ENCODE measurements around the gene MRRF. TPM values are rescaled to one million over a fixed set of nuclear protein-coding genes. Genes with fewer than 3 reads are reported as not detected.

Gene MRRF
- total and polyA plus RNA-seq, 5 donors from 2014 or later, result 13.9 to 24.9 (median 20.0) TPM

DNA sequence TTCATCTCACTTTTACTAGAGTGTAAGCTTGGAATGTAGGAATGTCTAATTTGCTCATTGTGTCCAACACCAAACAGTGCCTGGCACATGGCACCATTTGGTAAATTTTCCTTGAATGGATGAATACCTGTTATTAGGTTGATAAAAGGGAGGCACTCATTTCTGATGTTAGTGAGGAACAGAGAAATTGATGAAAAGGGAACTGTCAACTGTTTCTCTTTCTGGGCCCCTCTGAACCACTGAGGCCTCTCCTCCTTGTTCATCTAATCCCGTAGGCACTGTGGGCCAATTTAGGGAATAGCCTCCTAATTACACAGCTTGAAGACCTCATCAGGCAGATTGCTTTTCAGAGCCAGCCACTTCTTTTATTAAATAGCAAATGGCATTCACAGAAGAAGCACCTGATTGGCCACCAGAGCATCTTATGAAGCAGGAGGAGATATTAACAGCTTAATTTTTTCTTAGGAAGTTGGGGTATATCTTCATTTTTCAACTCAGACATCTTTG, 22.6 kb downstream of the MRRF start:
- Histone ChIP-seq H3K27me3 (ENCODE audit: control insufficient read depth, insufficient read depth, low read length) (no peaks in the 10 kb centered on the region), H3K9me3 (ENCODE audit: control insufficient read depth in 2 of 2, low read length in 2 of 2) (no peaks in the 10 kb centered on the region), H3K27ac (ENCODE audit: insufficient read depth, low read length, poor library complexity, severe bottlenecking) (no peak overlapping the region), H3K4me3 (ENCODE audit: low read depth, low read length) (no peak overlapping the region), H3K36me3 (ENCODE audit: control insufficient read depth, insufficient read depth, low read length) (peaks cover 59% of the 10 kb centered on the region), H3K4me1 (ENCODE audit: control insufficient read depth, insufficient read depth, low read length, poor library complexity, severe bottlenecking) (no peaks in the 10 kb centered on the region)
- no peaks in the 10 kb centered on the region for H3K9me3 Mint-ChIP-seq
- H3K4me1 Mint-ChIP-seq, result peaks cover 0 to 11% (median 3%) of the 10 kb centered on the region in 4 donors
- ATAC-seq (ENCODE audit: low read depth in 2 of 2) (no peak), DNase-seq (no peak)
- H3K27ac Mint-ChIP-seq, result peak overlapping the region in 1 of 3 donors; percentile 20
- no peaks in the 10 kb centered on the region for H3K27me3 Mint-ChIP-seq
- H3K36me3 Mint-ChIP-seq, result peaks cover 29% of the 10 kb centered on the region
- no peak overlapping the region for H3K4me3 Mint-ChIP-seq

DNA sequence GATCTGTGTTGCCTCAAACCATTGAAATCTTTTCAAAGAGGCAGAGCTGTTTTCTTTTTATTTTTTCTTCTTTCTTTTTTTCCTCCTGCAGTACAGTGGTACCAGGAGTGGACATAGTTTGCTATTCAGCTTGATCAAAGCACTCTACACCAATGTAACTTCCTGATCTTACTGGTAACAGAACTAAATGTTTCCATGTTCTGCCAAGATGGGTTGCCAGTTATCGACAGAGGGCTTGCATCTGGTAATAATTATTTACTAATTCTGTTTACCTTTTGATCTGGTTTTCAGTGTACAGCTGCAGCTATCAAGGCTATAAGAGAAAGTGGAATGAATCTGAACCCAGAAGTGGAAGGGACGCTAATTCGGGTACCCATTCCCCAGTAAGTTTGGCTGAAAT, 26.8 kb downstream of the MRRF start:
- Mint-ChIP-seq H3K27me3 (no peaks in the 10 kb centered on the region), H3K27ac (no peak overlapping the region), H3K36me3 (peaks cover 49% of the 10 kb centered on the region), H3K9me3 (no peaks in the 10 kb centered on the region), H3K4me3 (no peak overlapping the region), H3K4me1 (peaks cover 0 to 10% (median 3%) of the 10 kb centered on the region in 4 donors)
- Histone ChIP-seq H3K4me3 (ENCODE audit: low read depth, low read length) (no peak overlapping the region), H3K9me3 (ENCODE audit: control insufficient read depth in 2 of 2, low read length in 2 of 2) (no peaks in the 10 kb centered on the region), H3K27me3 (ENCODE audit: control insufficient read depth, insufficient read depth, low read length) (no peaks in the 10 kb centered on the region), H3K27ac (ENCODE audit: insufficient read depth, low read length, poor library complexity, severe bottlenecking) (no peak overlapping the region), H3K36me3 (ENCODE audit: control insufficient read depth, insufficient read depth, low read length) (peaks cover 55% of the 10 kb centered on the region), H3K4me1 (ENCODE audit: control insufficient read depth, insufficient read depth, low read length, poor library complexity, severe bottlenecking) (no peaks in the 10 kb centered on the region)
- ATAC-seq (ENCODE audit: low read depth in 2 of 2), result no peak
- DNase-seq, result no peak

DNA sequence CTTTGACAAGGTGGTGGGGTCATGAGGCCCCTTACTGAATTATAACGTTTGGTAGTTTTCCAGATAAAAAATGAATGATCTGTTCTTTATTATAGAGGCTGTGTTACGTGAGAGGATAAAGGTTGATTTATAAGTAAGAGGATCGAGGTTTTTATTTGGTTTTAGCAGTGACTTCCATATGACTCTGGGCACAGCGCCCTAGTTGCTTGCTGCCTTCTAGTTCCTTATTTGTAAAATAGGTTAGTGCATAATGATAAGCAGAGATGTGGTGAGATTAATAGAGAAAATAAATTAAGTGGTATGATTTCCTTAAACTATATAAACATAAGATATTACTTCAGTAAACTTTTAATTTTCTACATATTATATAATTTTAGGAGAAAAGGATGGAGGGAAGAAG, 29.8 kb downstream of the MRRF start:
- H3K36me3 ChIP-seq (ENCODE audit: control insufficient read depth, insufficient read depth, low read length), result peaks cover 43% of the 10 kb centered on the region
- no peaks in the 10 kb centered on the region for H3K27me3 ChIP-seq (ENCODE audit: control insufficient read depth, insufficient read depth, low read length)
- H3K4me3 Mint-ChIP-seq, result no peak overlapping the region
- no peak overlapping the region for H3K4me3 ChIP-seq (ENCODE audit: low read depth, low read length)
- H3K27ac Mint-ChIP-seq, result peak overlapping the region in 1 of 3 donors; percentile 27
- no peaks in the 10 kb centered on the region for H3K9me3 Mint-ChIP-seq
- no peaks in the 10 kb centered on the region for H3K9me3 ChIP-seq (ENCODE audit: control insufficient read depth in 2 of 2, low read length in 2 of 2)
- no peaks in the 10 kb centered on the region for H3K27me3 Mint-ChIP-seq
- H3K27ac ChIP-seq (ENCODE audit: insufficient read depth, low read length, poor library complexity, severe bottlenecking), result no peak overlapping the region
- H3K4me1 Mint-ChIP-seq, result peaks cover 0 to 6% (median under 1%) of the 10 kb centered on the region in 4 donors
- ATAC-seq (ENCODE audit: low read depth in 2 of 2), result no peak
- H3K36me3 Mint-ChIP-seq, result peaks cover 53% of the 10 kb centered on the region
- no peak for DNase-seq
- no peaks in the 10 kb centered on the region for H3K4me1 ChIP-seq (ENCODE audit: control insufficient read depth, insufficient read depth, low read length, poor library complexity, severe bottlenecking)

DNA sequence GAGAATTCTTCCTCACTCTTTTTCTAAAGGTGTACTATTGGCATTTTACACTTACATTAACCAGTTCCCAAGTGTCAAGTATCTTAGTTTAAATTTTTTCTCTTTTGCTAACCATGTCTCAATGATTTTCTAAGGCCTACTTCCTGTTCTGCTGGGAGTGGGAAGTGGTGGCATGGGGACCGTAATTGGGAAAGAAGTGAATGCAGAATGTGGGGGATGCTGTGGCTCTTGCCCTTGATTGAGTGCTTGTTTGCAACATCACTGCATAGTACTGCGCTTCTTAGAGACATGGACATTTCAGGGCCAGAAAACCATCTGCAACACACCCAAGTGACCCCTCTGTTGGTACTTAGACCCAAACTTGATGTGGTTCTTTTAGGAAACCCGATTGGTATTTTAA, 32.8 kb downstream of the MRRF start:
- H3K36me3 ChIP-seq (ENCODE audit: control insufficient read depth, insufficient read depth, low read length), result peaks cover 38% of the 10 kb centered on the region
- H3K4me1 Mint-ChIP-seq, result peaks cover 0 to 6% (median 2%) of the 10 kb centered on the region in 4 donors
- H3K27ac ChIP-seq (ENCODE audit: insufficient read depth, low read length, poor library complexity, severe bottlenecking), result no peak overlapping the region
- no peaks in the 10 kb centered on the region for H3K27me3 Mint-ChIP-seq
- H3K36me3 Mint-ChIP-seq, result peaks cover 56% of the 10 kb centered on the region
- no peaks in the 10 kb centered on the region for H3K4me1 ChIP-seq (ENCODE audit: control insufficient read depth, insufficient read depth, low read length, poor library complexity, severe bottlenecking)
- no peak overlapping the region for H3K4me3 Mint-ChIP-seq
- ATAC-seq (ENCODE audit: low read depth in 2 of 2), result no peak
- no peak overlapping the region for H3K27ac Mint-ChIP-seq
- no peak for DNase-seq
- H3K27me3 ChIP-seq (ENCODE audit: control insufficient read depth, insufficient read depth, low read length), result no peaks in the 10 kb centered on the region
- no peak overlapping the region for H3K4me3 ChIP-seq (ENCODE audit: low read depth, low read length)
- no peaks in the 10 kb centered on the region for H3K9me3 Mint-ChIP-seq
- no peaks in the 10 kb centered on the region for H3K9me3 ChIP-seq (ENCODE audit: control insufficient read depth in 2 of 2, low read length in 2 of 2)

DNA sequence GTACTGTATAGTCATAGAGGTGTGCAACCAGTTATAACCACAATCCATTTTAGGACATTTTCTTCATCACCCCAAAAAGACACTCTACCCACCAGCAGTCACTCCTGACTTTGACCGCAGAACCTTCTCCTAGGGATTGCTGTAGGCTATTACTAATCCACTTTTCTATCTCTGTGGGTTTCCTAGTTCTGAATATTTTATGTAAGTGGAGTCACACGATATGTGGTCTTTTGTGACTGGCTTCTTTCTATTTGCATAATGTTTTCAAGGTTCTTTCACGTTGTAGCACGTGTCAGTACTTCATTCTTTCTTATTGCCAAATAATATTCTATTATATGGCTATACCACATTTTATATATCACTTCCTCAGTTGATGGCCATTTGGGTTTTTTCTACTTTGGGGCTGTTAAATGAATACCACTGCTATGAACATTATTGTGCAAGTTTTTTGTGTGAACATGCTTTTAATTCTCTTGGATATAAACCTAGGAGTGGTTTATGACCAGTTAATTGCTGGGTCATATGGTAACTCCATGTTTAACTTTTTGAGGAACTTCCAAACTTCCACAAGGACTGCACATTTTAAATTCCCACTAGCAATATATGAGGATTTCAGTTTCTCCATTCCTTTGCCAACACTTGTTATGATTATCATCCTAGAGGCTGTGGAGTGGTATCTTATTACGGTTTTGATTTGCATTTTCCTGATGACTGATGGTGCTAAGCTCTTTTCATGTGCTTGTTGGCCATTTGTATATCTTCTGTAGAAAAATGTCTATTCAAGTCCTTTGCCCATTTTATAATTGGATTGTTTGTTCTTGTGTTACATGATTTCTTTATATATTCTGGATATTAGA, 37.8 kb downstream of the MRRF start:
- Mint-ChIP-seq H3K36me3 (peaks cover 37% of the 10 kb centered on the region), H3K4me3 (no peak overlapping the region), H3K27ac (peak overlapping the region in 2 of 3 donors; percentile 20 to 36), H3K9me3 (no peaks in the 10 kb centered on the region), H3K27me3 (no peaks in the 10 kb centered on the region), H3K4me1 (peaks cover 0 to 4% (median 1%) of the 10 kb centered on the region in 4 donors)
- Histone ChIP-seq H3K27me3 (ENCODE audit: control insufficient read depth, insufficient read depth, low read length) (no peaks in the 10 kb centered on the region), H3K36me3 (ENCODE audit: control insufficient read depth, insufficient read depth, low read length) (peaks cover 37% of the 10 kb centered on the region), H3K27ac (ENCODE audit: insufficient read depth, low read length, poor library complexity, severe bottlenecking) (no peak overlapping the region), H3K9me3 (ENCODE audit: control insufficient read depth in 2 of 2, low read length in 2 of 2) (no peaks in the 10 kb centered on the region), H3K4me1 (ENCODE audit: control insufficient read depth, insufficient read depth, low read length, poor library complexity, severe bottlenecking) (no peaks in the 10 kb centered on the region), H3K4me3 (ENCODE audit: low read depth, low read length) (no peak overlapping the region)
- no peak for ATAC-seq (ENCODE audit: low read depth in 2 of 2)
- no peak for DNase-seq

DNA sequence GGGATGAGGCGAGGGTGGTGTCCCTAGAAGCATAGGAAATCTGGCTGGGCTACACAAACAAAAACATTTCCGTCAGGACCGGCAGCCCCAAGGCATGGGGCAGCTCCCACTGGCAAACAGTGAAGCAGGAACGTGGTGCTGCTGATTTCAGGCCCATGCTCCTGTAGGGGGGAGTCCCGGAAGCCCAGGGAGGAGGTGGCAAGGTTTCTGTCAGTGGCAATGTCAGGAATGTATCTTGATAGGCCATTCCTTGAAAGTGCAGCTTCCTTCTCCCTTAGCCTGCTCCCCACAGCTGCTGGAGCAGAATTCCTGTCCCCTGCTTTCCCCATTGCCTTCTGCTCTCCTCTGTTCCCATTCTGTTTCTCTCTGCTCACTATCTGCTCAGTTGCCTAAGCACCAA, 42.4 kb downstream of the MRRF start:
- peaks cover 22% of the 10 kb centered on the region for H3K36me3 Mint-ChIP-seq
- ATAC-seq (ENCODE audit: low read depth in 2 of 2) (no peak), DNase-seq (no peak)
- peaks cover 0 to 4% (median 0%) of the 10 kb centered on the region in 4 donors for H3K4me1 Mint-ChIP-seq
- Histone ChIP-seq H3K9me3 (ENCODE audit: control insufficient read depth in 2 of 2, low read length in 2 of 2) (no peaks in the 10 kb centered on the region), H3K4me3 (ENCODE audit: low read depth, low read length) (no peak overlapping the region), H3K36me3 (ENCODE audit: control insufficient read depth, insufficient read depth, low read length) (peaks cover 26% of the 10 kb centered on the region), H3K27me3 (ENCODE audit: control insufficient read depth, insufficient read depth, low read length) (no peaks in the 10 kb centered on the region), H3K4me1 (ENCODE audit: control insufficient read depth, insufficient read depth, low read length, poor library complexity, severe bottlenecking) (no peaks in the 10 kb centered on the region), H3K27ac (ENCODE audit: insufficient read depth, low read length, poor library complexity, severe bottlenecking) (no peak overlapping the region)
- H3K27ac Mint-ChIP-seq, result peak overlapping the region in 1 of 3 donors; percentile 13
- H3K27me3 Mint-ChIP-seq, result no peaks in the 10 kb centered on the region
- no peak overlapping the region for H3K4me3 Mint-ChIP-seq
- no peaks in the 10 kb centered on the region for H3K9me3 Mint-ChIP-seq

DNA sequence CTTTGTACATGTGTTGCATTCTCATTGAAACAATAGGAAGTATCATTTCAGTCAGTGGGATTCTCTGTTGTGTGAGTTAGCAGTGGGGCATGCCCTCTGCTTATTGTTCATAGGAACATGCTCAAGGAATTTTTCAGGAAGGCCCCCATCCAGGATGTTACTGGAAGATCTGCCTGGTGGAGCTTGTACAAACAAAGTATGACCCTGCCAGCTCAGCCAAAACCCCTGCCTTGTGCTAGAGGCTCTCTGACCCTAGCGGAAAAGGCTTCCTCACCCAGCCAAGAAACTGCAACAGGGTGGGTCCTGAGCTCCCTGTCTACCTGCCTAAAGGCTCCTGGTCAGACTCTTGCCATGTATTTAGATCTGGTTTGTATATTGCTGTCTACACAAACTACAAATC, 43.2 kb downstream of the MRRF start:
- Histone ChIP-seq H3K27ac (ENCODE audit: insufficient read depth, low read length, poor library complexity, severe bottlenecking) (no peak overlapping the region), H3K36me3 (ENCODE audit: control insufficient read depth, insufficient read depth, low read length) (peaks cover 22% of the 10 kb centered on the region), H3K4me3 (ENCODE audit: low read depth, low read length) (no peak overlapping the region), H3K27me3 (ENCODE audit: control insufficient read depth, insufficient read depth, low read length) (no peaks in the 10 kb centered on the region), H3K4me1 (ENCODE audit: control insufficient read depth, insufficient read depth, low read length, poor library complexity, severe bottlenecking) (no peaks in the 10 kb centered on the region), H3K9me3 (ENCODE audit: control insufficient read depth in 2 of 2, low read length in 2 of 2) (no peaks in the 10 kb centered on the region)
- DNase-seq (no peak), ATAC-seq (ENCODE audit: low read depth in 2 of 2) (no peak)
- Mint-ChIP-seq H3K27me3 (no peaks in the 10 kb centered on the region), H3K36me3 (peaks cover 22% of the 10 kb centered on the region), H3K9me3 (no peaks in the 10 kb centered on the region), H3K4me3 (no peak overlapping the region), H3K27ac (no peak overlapping the region), H3K4me1 (peaks cover 0 to 4% (median 0%) of the 10 kb centered on the region in 4 donors)

DNA sequence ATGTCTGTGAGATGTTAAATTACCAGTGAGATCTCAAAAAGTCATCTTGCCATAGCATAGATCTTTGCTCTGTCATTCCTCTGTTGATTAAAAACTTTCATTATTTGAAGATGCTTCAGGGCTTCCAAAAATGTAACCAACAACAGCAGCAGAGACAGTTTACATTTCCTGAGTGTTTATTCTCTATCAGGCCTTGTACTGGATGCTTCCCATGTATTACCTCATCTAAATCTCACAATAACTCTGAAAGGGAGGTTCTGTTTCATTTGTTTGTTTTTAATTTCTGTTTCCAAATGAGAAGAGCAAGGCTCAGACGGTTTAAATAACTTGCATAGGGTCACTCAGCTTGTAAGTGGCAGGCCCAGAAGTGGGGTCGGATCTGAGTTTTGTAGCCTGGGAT, 45.2 kb downstream of the MRRF start:
- DNase-seq, result no peak
- Mint-ChIP-seq H3K27me3 (no peaks in the 10 kb centered on the region), H3K9me3 (no peaks in the 10 kb centered on the region), H3K4me3 (no peak overlapping the region), H3K4me1 (peaks cover 0 to 4% (median 0%) of the 10 kb centered on the region in 4 donors), H3K27ac (peak overlapping the region in 1 of 3 donors; percentile 3), H3K36me3 (peaks cover 39% of the 10 kb centered on the region)
- Histone ChIP-seq H3K4me3 (ENCODE audit: low read depth, low read length) (no peak overlapping the region), H3K27ac (ENCODE audit: insufficient read depth, low read length, poor library complexity, severe bottlenecking) (no peak overlapping the region), H3K36me3 (ENCODE audit: control insufficient read depth, insufficient read depth, low read length) (peaks cover 23% of the 10 kb centered on the region), H3K4me1 (ENCODE audit: control insufficient read depth, insufficient read depth, low read length, poor library complexity, severe bottlenecking) (no peaks in the 10 kb centered on the region), H3K9me3 (ENCODE audit: control insufficient read depth in 2 of 2, low read length in 2 of 2) (no peaks in the 10 kb centered on the region), H3K27me3 (ENCODE audit: control insufficient read depth, insufficient read depth, low read length) (no peaks in the 10 kb centered on the region)
- no peak for ATAC-seq (ENCODE audit: low read depth in 2 of 2)

All from CD4-positive, CD25-positive, alpha-beta regulatory T cell (primary cell).